PC-3 (cell line): Measurements from ENCODE around the gene ERFE.

Experiments
- EZH2 ChIP-seq: fragments of 300-600 bp; sonication (generic); IDR thresholded peaks from one replicate; pipeline ENCODE4 v1.6.1; 2017; ENCODE audit warnings: antibody characterized with exemption, mild to moderate bottlenecking, low read length; ENCODE audit not compliant: unreplicated experiment
- EZH2phosphoT487 ChIP-seq: fragments of 300-600 bp; sonication (generic); IDR thresholded peaks from 2 replicates; pipeline ENCODE4 v1.6.1; 2018; ENCODE audit warnings: mild to moderate bottlenecking, antibody characterized with exemption, low read length, borderline replicate concordance
- TF ChIP-seq, protein P1 (sequence below): fragments of 300-600 bp; sonication (generic); conservative IDR thresholded peaks from 2 replicates; pipeline ENCODE4 v1.5.1; 2017; ENCODE audit warnings: antibody characterized with exemption, low read depth, mild to moderate bottlenecking, low read length

DNA sequence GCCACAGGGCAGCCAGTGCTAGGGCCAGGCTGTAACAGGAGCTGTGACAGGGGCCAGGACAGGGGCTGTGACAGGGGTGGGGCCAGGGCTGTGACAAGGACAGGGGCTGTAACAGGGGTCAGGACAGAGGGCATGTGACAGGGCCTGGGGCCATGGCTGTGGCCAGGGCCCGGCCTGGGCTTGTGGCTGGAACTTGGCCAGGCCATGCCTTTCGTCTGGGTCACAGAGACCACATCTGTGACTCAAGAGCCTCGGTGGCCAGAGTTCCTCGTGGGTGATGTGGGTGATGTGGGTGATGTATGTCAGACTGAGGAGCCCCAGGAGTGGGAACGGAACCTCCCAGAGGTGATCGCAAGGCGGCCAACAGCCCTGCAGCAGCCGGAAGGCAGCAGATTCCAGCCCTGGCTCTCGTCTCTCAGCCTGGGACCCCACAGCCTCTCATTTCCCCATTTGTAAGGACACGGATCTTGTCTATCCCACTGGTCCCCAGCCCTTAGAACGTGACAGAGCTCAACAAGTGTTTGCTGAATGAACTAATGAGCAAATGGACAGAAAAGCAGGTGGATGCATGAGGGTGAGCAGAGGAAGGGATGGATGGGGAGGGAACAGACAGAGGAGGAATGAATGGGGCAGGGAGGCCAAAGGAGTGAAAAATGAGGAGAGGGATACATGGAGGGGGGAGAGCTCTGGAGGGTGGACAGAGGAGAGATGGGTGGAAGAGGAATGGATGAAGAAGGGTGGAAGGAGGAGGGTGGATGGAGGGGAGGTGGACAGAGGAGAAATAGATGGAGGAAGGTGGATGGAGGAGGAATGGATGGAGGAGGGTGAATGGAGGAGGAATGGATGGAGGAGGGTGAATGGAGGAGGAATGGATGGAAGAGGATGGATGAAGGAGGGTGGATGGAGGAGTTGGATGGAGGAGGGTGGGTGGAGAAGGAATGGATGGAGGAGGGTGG lies 41.3 kb upstream of the ERFE start:
- TF ChIP-seq EZH2 = no peak
- TF ChIP-seq, protein P1, sequence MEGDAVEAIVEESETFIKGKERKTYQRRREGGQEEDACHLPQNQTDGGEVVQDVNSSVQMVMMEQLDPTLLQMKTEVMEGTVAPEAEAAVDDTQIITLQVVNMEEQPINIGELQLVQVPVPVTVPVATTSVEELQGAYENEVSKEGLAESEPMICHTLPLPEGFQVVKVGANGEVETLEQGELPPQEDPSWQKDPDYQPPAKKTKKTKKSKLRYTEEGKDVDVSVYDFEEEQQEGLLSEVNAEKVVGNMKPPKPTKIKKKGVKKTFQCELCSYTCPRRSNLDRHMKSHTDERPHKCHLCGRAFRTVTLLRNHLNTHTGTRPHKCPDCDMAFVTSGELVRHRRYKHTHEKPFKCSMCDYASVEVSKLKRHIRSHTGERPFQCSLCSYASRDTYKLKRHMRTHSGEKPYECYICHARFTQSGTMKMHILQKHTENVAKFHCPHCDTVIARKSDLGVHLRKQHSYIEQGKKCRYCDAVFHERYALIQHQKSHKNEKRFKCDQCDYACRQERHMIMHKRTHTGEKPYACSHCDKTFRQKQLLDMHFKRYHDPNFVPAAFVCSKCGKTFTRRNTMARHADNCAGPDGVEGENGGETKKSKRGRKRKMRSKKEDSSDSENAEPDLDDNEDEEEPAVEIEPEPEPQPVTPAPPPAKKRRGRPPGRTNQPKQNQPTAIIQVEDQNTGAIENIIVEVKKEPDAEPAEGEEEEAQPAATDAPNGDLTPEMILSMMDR = no peak
- no peak for TF ChIP-seq EZH2phosphoT487
